K562 treated with DMSO at 1 percent for 24 hours (cell line): ENCODE measurements around the gene GABARAPL2. TPM values are rescaled to one million over a fixed set of nuclear protein-coding genes. Genes with fewer than 3 reads are reported as not detected.

Experiments used
- total RNA-seq: library from RNA; unstranded; fragments of 300-600 nt; gene quantifications from 2 replicates; pipeline ENCODE4 v1.2.3, GENCODE V29; 2022; ENCODE audit warnings: low read depth; ENCODE audit not compliant: insufficient read depth

Gene GABARAPL2
- 165 and 183 TPM in 2 replicates for total RNA-seq

GRCh38 chr16:75566040-75566757, at the start of gene GABARAPL2:
TSS of gene GABARAPL2 (plus strand) at chr16:75566379. CDS start at chr16:75566487, 108 bp downstream.

GRCh38 chr16:75535901-75536300, 30.3 kb upstream of the GABARAPL2 start, which contains the start of gene CHST5:
TSS of gene CHST5 (minus strand) at chr16:75536108. CDS start at chr16:75530384, 5,724 bp downstream.

GRCh38 chr16:75555707-75556430, 10.3 kb upstream of the GABARAPL2 start, which contains the start of gene TMEM231:
TSS of gene TMEM231 (minus strand) at chr16:75556252. CDS start at chr16:75556209, 43 bp downstream.

GRCh38 chr16:75622761-75623605, 56.8 kb downstream of the GABARAPL2 start, which contains the start of gene ADAT1:
TSS of gene ADAT1 (minus strand) at chr16:75623281. CDS start at chr16:75620799, 2,482 bp downstream.

Other genes with a start within 250 kb of the GABARAPL2 start
- 16.5 and 21.6 TPM in 2 replicates for gene CFDP1, start 132.9 kb upstream of the GABARAPL2 start, total RNA-seq
- 19.0 and 21.7 TPM in 2 replicates for gene TMEM170A, start 101.7 kb upstream of the GABARAPL2 start, total RNA-seq
- not detected in 2 replicates for gene CHST6, start 70.9 kb upstream of the GABARAPL2 start, total RNA-seq
- not detected in 2 replicates for gene CHST5, start 30.3 kb upstream of the GABARAPL2 start, total RNA-seq
- 9.0 and 10.7 TPM in 2 replicates for gene TMEM231, start 10.1 kb upstream of the GABARAPL2 start, total RNA-seq
- gene ADAT1, start 56.9 kb downstream of the GABARAPL2 start, total RNA-seq, result 31.7 and 35.8 TPM in 2 replicates
- 112 and 125 TPM in 2 replicates for gene KARS1, start 81.3 kb downstream of the GABARAPL2 start, total RNA-seq
- 105 and 107 TPM in 2 replicates for gene TERF2IP, start 81.4 kb downstream of the GABARAPL2 start, total RNA-seq
- gene CPHXL2, start 110.6 kb downstream of the GABARAPL2 start, total RNA-seq, result not detected in 2 replicates
- not detected in 2 replicates for gene DUXB, start 135.1 kb downstream of the GABARAPL2 start, total RNA-seq
- gene CPHXL, start 160.1 kb downstream of the GABARAPL2 start, total RNA-seq, result not detected in 2 replicates